HG03108 (cell line): ENCODE data around the gene ITGA8.

ENCODE experiments used
- ATAC-seq: cut with Tn5 transposase; IDR thresholded peaks from one replicate; pipeline ENCODE4 v1.9.1; 2021; ENCODE audit warnings: moderate library complexity; ENCODE audit not compliant: unreplicated experiment

Gene ITGA8

DNA sequence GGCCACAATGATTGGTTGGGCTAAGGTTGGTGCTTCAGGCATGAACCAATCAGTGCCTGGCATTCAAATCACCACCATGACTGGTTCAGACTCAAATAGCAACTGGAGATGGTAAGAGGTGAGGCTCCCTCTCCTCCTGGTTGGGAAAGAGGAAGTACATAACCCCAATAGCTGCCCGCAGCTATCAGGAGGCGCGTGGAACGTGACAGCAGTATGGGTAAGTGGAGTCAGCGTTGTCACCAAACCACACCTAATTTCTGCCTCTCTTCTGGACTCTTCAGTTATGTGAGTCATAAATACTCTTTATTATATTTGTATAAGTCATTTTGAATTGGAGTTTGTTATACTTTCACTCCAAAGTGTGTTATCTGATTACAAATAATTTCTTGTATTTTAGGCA lies 17.9 kb upstream of the ITGA8 start:
- ATAC-seq: no peak

DNA sequence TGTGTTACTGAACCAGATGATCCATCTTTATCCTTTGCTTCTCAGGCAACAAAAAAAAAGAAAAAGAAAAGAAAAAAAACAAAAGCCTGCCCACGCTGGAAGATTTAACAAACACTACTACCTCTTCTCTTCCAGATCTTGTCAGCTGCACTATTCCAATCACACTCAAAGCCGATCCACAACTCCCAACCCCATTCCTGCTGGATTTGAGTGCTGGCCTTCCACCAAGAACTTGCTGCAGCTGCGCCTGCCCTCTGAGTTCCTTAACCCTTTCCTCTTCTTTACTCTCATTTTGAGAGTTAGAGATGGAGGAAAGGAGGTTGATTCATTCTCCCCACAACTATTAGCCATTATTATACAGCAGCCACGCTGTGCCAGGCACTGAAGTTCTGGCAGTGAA lies 16.0 kb upstream of the ITGA8 start:
- no peak for ATAC-seq

- ATAC-seq: no peak
Measured at GRCh38 chr10:15730341-15730740, 10.6 kb upstream of the ITGA8 start.

GRCh38 chr10:15729890-15730289 lies 10.2 kb upstream of the ITGA8 start:
- ATAC-seq: no peak

- ATAC-seq: no peak
Measured at GRCh38 chr10:15726042-15726441, 6.3 kb upstream of the ITGA8 start.

- ATAC-seq: no peak
Measured at GRCh38 chr10:15725603-15726002, 5.9 kb upstream of the ITGA8 start.

- ATAC-seq: no peak
Measured at GRCh38 chr10:15724683-15725082, 5.0 kb upstream of the ITGA8 start.

GRCh38 chr10:15723803-15724202 lies 4.1 kb upstream of the ITGA8 start:
- ATAC-seq: no peak

GRCh38 chr10:15720635-15721287 lies 1.0 kb upstream of the ITGA8 start:
- no peak for ATAC-seq

DNA sequence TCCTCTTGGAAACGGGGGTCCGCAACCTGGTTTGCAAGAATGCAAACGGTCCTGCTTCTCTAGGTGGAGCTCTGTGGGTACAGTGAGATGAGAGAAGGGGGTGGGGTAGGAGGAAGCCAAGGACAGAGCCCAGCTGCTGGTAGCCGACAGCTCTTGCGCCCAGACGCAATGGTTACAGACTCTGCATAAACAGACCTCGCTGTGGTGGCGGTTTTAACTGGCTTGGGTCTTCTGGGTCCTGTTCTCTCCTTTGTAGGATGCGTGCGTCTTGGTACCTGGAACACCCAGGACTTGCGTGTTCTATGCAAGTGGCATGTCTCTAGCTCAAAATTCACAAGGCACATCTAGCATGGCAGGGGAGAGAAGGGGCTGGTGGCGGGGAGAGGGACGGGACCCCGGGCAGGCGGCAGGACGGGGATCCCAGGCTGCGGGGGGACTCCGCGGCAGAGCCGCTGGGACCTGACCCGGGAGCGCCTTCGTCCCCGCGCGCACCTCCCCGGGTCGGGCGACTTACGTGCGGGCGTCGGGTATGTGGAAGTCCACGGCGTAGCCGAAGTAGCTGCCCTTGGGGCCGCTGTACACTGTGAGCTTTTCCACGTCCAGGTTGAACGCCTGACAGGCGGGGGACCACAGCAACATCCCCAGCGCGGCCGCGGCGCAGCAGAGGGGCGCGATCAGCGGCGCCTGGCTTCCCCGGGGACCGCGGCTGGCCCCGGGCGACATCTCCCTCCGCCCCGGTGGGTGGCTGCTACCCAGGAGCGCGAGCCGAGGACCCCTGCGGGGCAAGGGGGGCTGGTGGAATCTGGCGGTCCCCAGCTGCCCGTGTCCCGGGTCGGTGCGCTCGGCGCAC lies 448 bp downstream of the ITGA8 start:
- ATAC-seq: no peak

- no peak for ATAC-seq
Measured at GRCh38 chr10:15718694-15719048, 1.1 kb downstream of the ITGA8 start.

- no peak for ATAC-seq
Measured at GRCh38 chr10:15715619-15716227, 4.0 kb downstream of the ITGA8 start.

- no peak for ATAC-seq
Measured at GRCh38 chr10:15714847-15715246, 4.9 kb downstream of the ITGA8 start.

- ATAC-seq: no peak
Measured at GRCh38 chr10:15712883-15713282, 6.8 kb downstream of the ITGA8 start.

GRCh38 chr10:15710455-15710854 lies 9.3 kb downstream of the ITGA8 start:
- no peak for ATAC-seq

GRCh38 chr10:15705298-15705697 lies 14.4 kb downstream of the ITGA8 start:
- no peak for ATAC-seq

DNA sequence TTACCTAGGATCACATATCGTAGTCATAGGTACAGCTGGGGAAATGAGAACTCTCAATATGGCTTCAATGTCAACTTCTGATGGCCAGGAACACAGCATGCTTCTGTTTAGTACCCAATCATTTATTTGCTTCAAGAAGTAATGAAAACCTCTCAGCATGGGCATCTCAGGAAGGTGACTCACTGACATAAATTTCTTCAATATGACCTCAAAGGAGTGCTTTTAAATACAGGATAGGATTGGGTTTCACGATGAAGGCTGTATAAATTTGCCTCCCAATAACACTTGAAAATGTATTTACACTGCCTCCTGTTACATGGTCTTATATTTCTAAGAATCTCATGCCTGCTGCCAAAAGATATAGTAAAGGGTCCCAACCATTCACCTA lies 15.1 kb downstream of the ITGA8 start:
- no peak for ATAC-seq

DNA sequence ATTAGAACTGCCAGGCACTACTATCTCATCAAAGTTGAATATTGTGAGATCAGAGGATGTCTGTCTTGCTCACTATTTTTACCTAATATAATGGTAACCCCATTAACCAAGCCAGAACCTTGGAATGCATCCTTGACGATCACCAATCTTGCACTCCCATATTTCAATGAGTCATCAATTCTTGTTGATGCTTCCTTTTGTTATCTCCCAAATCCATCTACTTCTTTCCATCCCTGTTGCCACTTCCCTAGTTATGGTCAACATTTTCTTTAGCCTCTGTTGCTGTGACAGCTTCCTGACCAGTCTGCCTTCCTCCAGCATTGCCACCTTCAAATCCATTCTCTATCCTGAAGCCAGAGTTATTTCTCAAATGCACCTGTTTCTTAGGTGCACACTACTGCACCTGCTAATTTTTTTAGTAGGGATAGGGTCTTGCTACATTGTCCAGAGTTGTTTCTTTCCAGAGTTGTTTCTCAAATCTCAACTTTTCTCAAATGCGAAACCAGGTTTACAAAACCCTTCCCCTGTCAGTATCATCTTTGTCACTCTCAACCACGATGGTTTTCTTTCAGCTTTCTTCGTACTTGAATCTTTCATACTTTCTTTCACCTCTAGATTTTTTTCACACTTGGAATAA lies 15.7 kb downstream of the ITGA8 start:
- no peak for ATAC-seq

GRCh38 chr10:15703151-15703880 lies 16.4 kb downstream of the ITGA8 start:
- no peak for ATAC-seq

DNA sequence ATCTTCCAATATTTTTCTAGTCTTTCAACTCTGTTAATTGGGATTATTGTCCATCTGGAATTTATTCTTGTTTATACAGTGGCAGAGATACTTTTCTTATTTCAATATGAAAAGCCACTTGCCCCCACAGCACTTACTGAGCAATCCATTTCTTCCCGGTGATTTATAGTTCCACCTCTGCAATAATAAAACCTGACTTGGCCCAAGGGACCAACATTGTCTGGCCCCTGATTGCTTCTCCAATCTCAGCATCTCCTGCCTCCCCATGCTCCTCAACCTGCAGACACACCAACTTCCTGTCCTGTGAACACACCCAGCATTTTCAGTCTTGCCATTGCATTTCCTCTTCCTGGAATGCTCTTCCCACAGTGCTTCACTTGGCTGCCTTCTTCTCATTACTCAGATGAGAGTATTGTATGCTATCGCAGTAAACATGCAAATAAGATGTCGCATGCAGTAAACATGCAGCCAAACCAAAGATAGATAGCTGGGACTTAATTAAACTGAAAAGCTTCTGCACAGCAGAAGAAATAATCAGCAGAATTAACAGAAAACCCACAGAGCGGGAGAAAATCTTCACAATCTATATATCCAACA lies 19.5 kb downstream of the ITGA8 start:
- no peak for ATAC-seq

DNA sequence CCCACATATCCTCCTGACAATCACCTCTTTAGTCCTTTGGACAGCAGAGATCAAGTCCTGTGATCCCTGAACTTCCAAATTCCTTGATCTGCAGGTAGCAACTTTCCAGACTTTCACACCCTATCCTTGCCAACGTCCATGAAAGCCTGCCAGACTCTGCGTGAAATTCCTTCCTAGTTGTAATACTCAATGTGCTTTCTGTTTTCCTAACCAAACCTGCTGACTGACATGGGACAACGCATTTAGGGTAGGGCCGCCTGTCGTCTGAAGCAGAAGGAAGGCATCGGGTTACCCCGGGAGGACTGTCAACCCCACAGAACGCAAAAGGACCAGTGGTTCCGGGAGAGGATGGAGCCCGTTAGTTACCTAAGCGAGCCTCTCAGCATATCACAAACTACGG lies 23.9 kb downstream of the ITGA8 start:
- ATAC-seq: no peak
